Adrenal gland (tissue), 5 donors: Measurements from ENCODE around the gene CARMIL3.

Experiments used
- POLR2A ChIP-seq, 2 donors: fragments of 450-650 bp; IDR thresholded peaks; one replicate each; pipeline ENCODE4 v1.6.1; 2017; ENCODE audit warnings: antibody characterized with exemption in 2 of 2, mild to moderate bottlenecking in 2 of 2, moderate library complexity in 1 of 2
- TF ChIP-seq, protein P1 (sequence below), 6 experiments: fragments of 450-650 bp in 4 of 6; fragments of 200-600 bp in 2 of 6; sonication (generic) in 1 of 6; IDR thresholded peaks; 1 replicate in 5 of 6; 2 replicates in 1 of 6; pipeline versions ENCODE4 v1.5.1 to v1.8.0; 2016 to 2021; ENCODE audit warnings: antibody characterized with exemption in 6 of 6, mild to moderate bottlenecking in 2 of 6, moderate library complexity in 1 of 6
- donor health status: DM: no; HTN: no; CAD: no.

DNA sequence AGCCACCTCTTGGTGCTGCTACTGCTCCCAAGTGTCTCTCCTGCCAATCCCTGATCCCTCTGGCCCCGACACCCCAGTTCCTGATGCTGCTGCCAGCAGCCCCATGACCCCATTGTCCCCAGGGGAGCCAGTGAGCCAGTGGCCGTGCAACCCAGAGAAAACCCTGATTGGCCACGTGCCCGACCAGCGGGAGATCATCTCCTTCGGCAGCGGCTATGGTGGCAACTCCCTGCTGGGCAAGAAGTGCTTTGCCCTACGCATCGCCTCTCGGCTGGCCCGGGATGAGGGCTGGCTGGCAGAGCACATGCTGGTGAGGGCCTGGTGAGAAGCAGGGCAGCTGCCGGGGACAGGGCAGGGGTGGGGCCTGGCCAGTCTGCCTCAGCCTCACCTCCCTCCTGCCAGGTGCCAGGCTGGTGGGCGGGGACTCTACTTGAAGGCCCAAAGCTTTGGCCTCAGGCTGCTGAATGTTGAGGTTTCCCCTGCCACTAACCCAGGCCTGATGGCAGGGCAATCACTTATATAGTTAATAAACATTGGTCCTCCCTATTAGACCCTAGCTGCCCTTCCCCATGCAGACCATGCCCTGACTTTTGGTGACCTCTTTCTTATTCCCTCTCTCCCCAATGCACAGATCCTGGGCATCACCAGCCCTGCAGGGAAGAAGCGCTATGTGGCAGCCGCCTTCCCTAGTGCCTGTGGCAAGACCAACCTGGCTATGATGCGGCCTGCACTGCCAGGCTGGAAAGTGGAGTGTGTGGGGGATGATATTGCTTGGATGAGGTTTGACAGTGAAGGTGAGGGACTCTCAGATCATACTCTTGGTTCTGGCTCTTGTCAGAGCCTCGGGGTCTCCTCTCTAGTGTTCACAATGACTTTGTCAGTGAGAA, 47.4 kb downstream of the CARMIL3 start:
- TF ChIP-seq, protein P1, sequence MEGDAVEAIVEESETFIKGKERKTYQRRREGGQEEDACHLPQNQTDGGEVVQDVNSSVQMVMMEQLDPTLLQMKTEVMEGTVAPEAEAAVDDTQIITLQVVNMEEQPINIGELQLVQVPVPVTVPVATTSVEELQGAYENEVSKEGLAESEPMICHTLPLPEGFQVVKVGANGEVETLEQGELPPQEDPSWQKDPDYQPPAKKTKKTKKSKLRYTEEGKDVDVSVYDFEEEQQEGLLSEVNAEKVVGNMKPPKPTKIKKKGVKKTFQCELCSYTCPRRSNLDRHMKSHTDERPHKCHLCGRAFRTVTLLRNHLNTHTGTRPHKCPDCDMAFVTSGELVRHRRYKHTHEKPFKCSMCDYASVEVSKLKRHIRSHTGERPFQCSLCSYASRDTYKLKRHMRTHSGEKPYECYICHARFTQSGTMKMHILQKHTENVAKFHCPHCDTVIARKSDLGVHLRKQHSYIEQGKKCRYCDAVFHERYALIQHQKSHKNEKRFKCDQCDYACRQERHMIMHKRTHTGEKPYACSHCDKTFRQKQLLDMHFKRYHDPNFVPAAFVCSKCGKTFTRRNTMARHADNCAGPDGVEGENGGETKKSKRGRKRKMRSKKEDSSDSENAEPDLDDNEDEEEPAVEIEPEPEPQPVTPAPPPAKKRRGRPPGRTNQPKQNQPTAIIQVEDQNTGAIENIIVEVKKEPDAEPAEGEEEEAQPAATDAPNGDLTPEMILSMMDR (IDR thresholded peaks at IDR 0.05), result no peak
- no peak for TF ChIP-seq POLR2A (IDR thresholded peaks at IDR 0.05)
